ENCODE measurements around the gene NFXL1.

NFXL1 gene

GRCh38 chr4:47809654-47810203 lies 104.7 kb downstream of the NFXL1 start:
- H3K4me1 ChIP-seq (ENCODE audit: control insufficient read depth, insufficient read depth, low read length, unreplicated experiment): no peaks in the 10 kb centered on the region
- no peak overlapping the region for H3K27ac ChIP-seq (ENCODE audit: low read depth, low read length)
- H2AFZ ChIP-seq (ENCODE audit: low read length, unreplicated experiment): no peak overlapping the region
- no peaks in the 10 kb centered on the region for H3K79me2 ChIP-seq (ENCODE audit: control insufficient read depth, insufficient read depth, low read length, unreplicated experiment)
- H3K4me3 ChIP-seq (ENCODE audit: low read depth, low read length): no peak overlapping the region
- no peaks in the 10 kb centered on the region for H3K36me3 ChIP-seq (ENCODE audit: insufficient read depth, low read length)
- no peaks in the 10 kb centered on the region for H3K27me3 ChIP-seq (ENCODE audit: insufficient read depth, low read length)

- Histone ChIP-seq H3K4me1 (ENCODE audit: control insufficient read depth, insufficient read depth, low read length, unreplicated experiment) (no peaks in the 10 kb centered on the region), H3K27me3 (ENCODE audit: insufficient read depth, low read length) (no peaks in the 10 kb centered on the region), H3K79me2 (ENCODE audit: control insufficient read depth, insufficient read depth, low read length, unreplicated experiment) (no peaks in the 10 kb centered on the region), H3K36me3 (ENCODE audit: insufficient read depth, low read length) (no peaks in the 10 kb centered on the region), H2AFZ (ENCODE audit: low read length, unreplicated experiment) (no peak overlapping the region), H3K27ac (ENCODE audit: low read depth, low read length) (no peak overlapping the region), H3K4me3 (ENCODE audit: low read depth, low read length) (no peak overlapping the region)
Observed at GRCh38 chr4:47804598-47804997, 109.8 kb downstream of the NFXL1 start.

GRCh38 chr4:47801481-47802002 lies 112.8 kb downstream of the NFXL1 start:
- Histone ChIP-seq H3K27ac (ENCODE audit: low read depth, low read length) (no peak overlapping the region), H3K79me2 (ENCODE audit: control insufficient read depth, insufficient read depth, low read length, unreplicated experiment) (no peaks in the 10 kb centered on the region)

GRCh38 chr4:47798165-47798564 lies 116.2 kb downstream of the NFXL1 start:
- H3K4me3 ChIP-seq (ENCODE audit: low read depth, low read length): no peak overlapping the region
- no peaks in the 10 kb centered on the region for H3K4me1 ChIP-seq (ENCODE audit: control insufficient read depth, insufficient read depth, low read length, unreplicated experiment)
- no peaks in the 10 kb centered on the region for H3K79me2 ChIP-seq (ENCODE audit: control insufficient read depth, insufficient read depth, low read length, unreplicated experiment)
- H3K27me3 ChIP-seq (ENCODE audit: insufficient read depth, low read length): peaks cover 6% of the 10 kb centered on the region; the same call in 1 of the 2 replicates
- H3K36me3 ChIP-seq (ENCODE audit: insufficient read depth, low read length): no peaks in the 10 kb centered on the region
- no peak overlapping the region for H3K27ac ChIP-seq (ENCODE audit: low read depth, low read length)
- H2AFZ ChIP-seq (ENCODE audit: low read length, unreplicated experiment): no peak overlapping the region

More at GRCh38 chr4:47801481-47802002, 112.8 kb downstream of the NFXL1 start:
- Histone ChIP-seq H2AFZ (ENCODE audit: low read length, unreplicated experiment) (no peak overlapping the region), H3K4me1 (ENCODE audit: control insufficient read depth, insufficient read depth, low read length, unreplicated experiment) (no peaks in the 10 kb centered on the region), H3K27me3 (ENCODE audit: insufficient read depth, low read length) (no peaks in the 10 kb centered on the region), H3K36me3 (ENCODE audit: insufficient read depth, low read length) (no peaks in the 10 kb centered on the region), H3K4me3 (ENCODE audit: low read depth, low read length) (no peak overlapping the region)

Data from ACC112 (cell line).